Mammary microvascular endothelial cell (primary cell): ENCODE results near the gene SLC25A44. TPM values are rescaled to one million over a fixed set of nuclear protein-coding genes. Genes with fewer than 3 reads are reported as not detected.

Experiments
- total RNA-seq: library from RNA; depleted of rRNA; stranded (reverse); fragments of >200 nt; gene quantifications from 2 replicates; pipeline ENCODE4 v1.2.3, GENCODE V29; 2015

SLC25A44 gene
- 15.1 and 17.5 TPM in 2 replicates for total RNA-seq

GRCh38 chr1:156193488-156194299 is at the start of gene SLC25A44:
Gene SLC25A44, plus strand, starts transcription at chr1:156194104. Its CDS starts 5,744 bp downstream, at chr1:156199848.

GRCh38 chr1:156153362-156153761 is 40.5 kb upstream of the SLC25A44 start, which contains the start of gene SEMA4A:
Gene SEMA4A, plus strand, starts transcription at chr1:156153585. Its CDS starts 994 bp downstream, at chr1:156154579.

GRCh38 chr1:156212833-156213643 is 19.1 kb downstream of the SLC25A44 start, which contains the start of gene PMF1:
Gene PMF1, plus strand, starts transcription at chr1:156213007. Its CDS starts 9 bp downstream, at chr1:156213016.

GRCh38 chr1:156241926-156242325 is 48.0 kb downstream of the SLC25A44 start, which contains the start of gene BGLAP:
Gene BGLAP, plus strand, starts transcription at chr1:156242184. Its CDS starts 48 bp downstream, at chr1:156242232.

GRCh38 chr1:156247460-156248322 is 53.8 kb downstream of the SLC25A44 start, which contains the start of gene PAQR6:
Gene PAQR6, minus strand, starts transcription at chr1:156248056. Its CDS starts 1,325 bp downstream, at chr1:156246731.

Other genes with a start within 250 kb of the SLC25A44 start
- 79.5 and 79.9 TPM in 2 replicates for gene ARHGEF2, start 215.6 kb upstream of the SLC25A44 start, total RNA-seq
- 460 and 503 TPM in 2 replicates for gene SSR2, start 173.2 kb upstream of the SLC25A44 start, total RNA-seq
- 30.1 and 30.8 TPM in 2 replicates for gene UBQLN4, start 140.3 kb upstream of the SLC25A44 start, total RNA-seq
- 93.0 and 94.1 TPM in 2 replicates for gene LAMTOR2, start 139.3 kb upstream of the SLC25A44 start, total RNA-seq
- gene RAB25, start 132.9 kb upstream of the SLC25A44 start, total RNA-seq, result not detected in 2 replicates
- gene MEX3A, start 111.6 kb upstream of the SLC25A44 start, total RNA-seq, result 1.8 and 2.8 TPM in 2 replicates
- gene LMNA, start 79.4 kb upstream of the SLC25A44 start, total RNA-seq, result 1,062 and 1,120 TPM in 2 replicates
- 0.49 and 1.1 TPM in 2 replicates for gene SEMA4A, start 40.5 kb upstream of the SLC25A44 start, total RNA-seq
- 102 and 103 TPM in 2 replicates for gene PMF1, start 18.9 kb downstream of the SLC25A44 start, total RNA-seq
- gene BGLAP, start 48.1 kb downstream of the SLC25A44 start, total RNA-seq, result not detected in 2 replicates
- 0.20 TPM in 1 of 2 replicates, not detected in the other for gene PAQR6, start 54.0 kb downstream of the SLC25A44 start, total RNA-seq
- gene SMG5, start 88.7 kb downstream of the SLC25A44 start, total RNA-seq, result 72.1 and 76.0 TPM in 2 replicates
- gene TMEM79, start 90.2 kb downstream of the SLC25A44 start, total RNA-seq, result 1.6 and 2.3 TPM in 2 replicates
- gene GLMP, start 101.6 kb downstream of the SLC25A44 start, total RNA-seq, result 105 and 123 TPM in 2 replicates
- not detected in 2 replicates for gene VHLL, start 105.2 kb downstream of the SLC25A44 start, total RNA-seq
- gene CCT3, start 144.2 kb downstream of the SLC25A44 start, total RNA-seq, result 398 and 431 TPM in 2 replicates
- gene TSACC, start 144.4 kb downstream of the SLC25A44 start, total RNA-seq, result 2.4 TPM in 1 of 2 replicates, not detected in the other
- not detected in 2 replicates for gene RHBG, start 175.1 kb downstream of the SLC25A44 start, total RNA-seq